ENCODE measurements around the gene PHF20.
"Not testable (repeated sequence)": the region's sequence is repeated elsewhere in the genome, so short reads cannot be mapped to it uniquely, and the experiment has no call there.

PHF20 gene

GRCh38 chr20:35739294-35740163 is 32.3 kb upstream of the PHF20 start:
- no peak for DNase-seq

- peak; percentile 100 for DNase-seq
Observed at GRCh38 chr20:35741892-35742740, 29.7 kb upstream of the PHF20 start, which contains the start of gene RBM39. Gene RBM39 (minus strand): TSS chr20:35742260. CDS start chr20:35740874, 1,386 bp downstream.

- peak; percentile 30 for DNase-seq
Observed at GRCh38 chr20:35742741-35743523, 28.9 kb upstream of the PHF20 start.

- no peak for DNase-seq
Observed at GRCh38 chr20:35743693-35744491, 27.9 kb upstream of the PHF20 start.

- not testable (repeated sequence) for DNase-seq
Observed at GRCh38 chr20:35744492-35744841, 27.3 kb upstream of the PHF20 start.

GRCh38 chr20:35750611-35751010 is 21.2 kb upstream of the PHF20 start:
- DNase-seq = no peak

- DNase-seq = no peak
Observed at GRCh38 chr20:35756404-35756803, 15.4 kb upstream of the PHF20 start.

- no peak for DNase-seq
Observed at GRCh38 chr20:35757098-35757705, 14.6 kb upstream of the PHF20 start.

GRCh38 chr20:35761548-35761947 is 10.3 kb upstream of the PHF20 start:
- DNase-seq = not testable (repeated sequence)

GRCh38 chr20:35762461-35762860 is 9.4 kb upstream of the PHF20 start:
- no peak for DNase-seq

- DNase-seq = not testable (repeated sequence)
Observed at GRCh38 chr20:35764936-35765335, 6.9 kb upstream of the PHF20 start.

- no peak for DNase-seq
Observed at GRCh38 chr20:35766843-35767242, 5.0 kb upstream of the PHF20 start.

GRCh38 chr20:35767683-35768481 is 3.9 kb upstream of the PHF20 start:
- no peak for DNase-seq

- no peak for DNase-seq
Observed at GRCh38 chr20:35768731-35769664, 2.8 kb upstream of the PHF20 start.

GRCh38 chr20:35771367-35771688 is 487 bp upstream of the PHF20 start:
- no peak for DNase-seq

- DNase-seq = no peak
Observed at GRCh38 chr20:35772563-35773058, 796 bp downstream of the PHF20 start.

GRCh38 chr20:35773154-35773751 is 1.4 kb downstream of the PHF20 start:
- no peak for DNase-seq

GRCh38 chr20:35774391-35774790 is 2.6 kb downstream of the PHF20 start:
- DNase-seq = no peak

- DNase-seq = no peak
Observed at GRCh38 chr20:35776513-35777101, 4.8 kb downstream of the PHF20 start.
